ENCODE data around the gene EXOC6B.

DNA sequence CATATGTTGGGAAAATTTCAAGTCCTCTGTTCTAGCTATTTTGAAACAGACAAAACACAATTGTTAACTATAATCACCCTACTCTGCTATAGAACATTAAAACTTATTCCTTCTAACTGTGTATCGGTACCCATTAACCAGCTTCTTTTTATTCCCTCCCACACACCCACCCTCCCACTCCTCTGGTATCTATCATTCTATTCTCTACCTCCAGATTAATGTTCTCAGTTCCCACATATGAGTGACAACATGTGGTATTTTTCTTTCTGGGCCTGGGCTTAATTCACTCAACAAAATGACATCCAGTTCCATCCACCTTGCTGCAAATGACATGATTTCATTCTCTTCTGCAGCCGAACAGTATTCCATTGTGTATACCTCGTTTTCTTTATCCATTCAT lies 43.3 kb downstream of the EXOC6B start:
- TF ChIP-seq CTCF (IDR thresholded peaks at IDR 0.05) (no peak), POLR2A (IDR thresholded peaks at IDR 0.05) (no peak)

Measured in heart left ventricle (tissue), 13 donors.